NT2/D1 (cell line): ENCODE results near the gene PCBD2.
"Not testable (repeated sequence)": the region's sequence is repeated elsewhere in the genome, so short reads cannot be mapped to it uniquely, and the experiment has no call there.

Experiments
- SUZ12 ChIP-seq: IDR thresholded peaks from 2 replicates; pipeline ENCODE4 v1.6.1; 2011; ENCODE audit not compliant: insufficient read length, insufficient read depth; ENCODE audit errors: extremely low read depth
- YY1 ChIP-seq: IDR thresholded peaks from 2 replicates; pipeline ENCODE4 v1.6.1; 2011; ENCODE audit not compliant: insufficient read length, insufficient read depth
- ZNF274 ChIP-seq: IDR thresholded peaks from 2 replicates; pipeline ENCODE4 v1.6.1; 2011; ENCODE audit warnings: mild to moderate bottlenecking, low read depth, low read length

DNA sequence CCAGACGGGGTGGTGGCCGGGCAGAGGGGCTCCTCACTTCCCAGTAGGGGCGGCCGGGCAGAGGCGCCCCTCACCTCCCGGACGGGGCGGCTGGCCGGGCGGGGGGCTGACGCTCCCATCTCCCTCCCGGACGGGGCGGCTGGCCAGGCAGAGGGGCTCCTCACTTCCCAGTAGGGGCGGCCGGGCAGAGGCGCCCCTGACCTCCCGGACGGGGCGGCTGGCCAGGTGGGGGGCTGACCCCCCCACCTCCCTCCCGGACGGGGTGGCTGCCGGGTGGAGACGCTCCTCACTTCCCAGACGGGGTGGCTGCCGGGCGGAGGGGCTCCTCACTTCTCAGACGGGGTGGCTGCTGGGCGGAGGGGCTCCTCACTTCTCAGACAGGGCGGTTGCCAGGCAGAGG, 23.2 kb upstream of the PCBD2 start:
- TF ChIP-seq ZNF274, YY1, SUZ12: not testable (repeated sequence)
